ENCODE data around the gene EEFSEC. TPM values are rescaled to one million over a fixed set of nuclear protein-coding genes. Genes with fewer than 3 reads are reported as not detected.

EEFSEC gene
- total RNA-seq, 1 experiment from 2014 or later, result 9.6 TPM

DNA sequence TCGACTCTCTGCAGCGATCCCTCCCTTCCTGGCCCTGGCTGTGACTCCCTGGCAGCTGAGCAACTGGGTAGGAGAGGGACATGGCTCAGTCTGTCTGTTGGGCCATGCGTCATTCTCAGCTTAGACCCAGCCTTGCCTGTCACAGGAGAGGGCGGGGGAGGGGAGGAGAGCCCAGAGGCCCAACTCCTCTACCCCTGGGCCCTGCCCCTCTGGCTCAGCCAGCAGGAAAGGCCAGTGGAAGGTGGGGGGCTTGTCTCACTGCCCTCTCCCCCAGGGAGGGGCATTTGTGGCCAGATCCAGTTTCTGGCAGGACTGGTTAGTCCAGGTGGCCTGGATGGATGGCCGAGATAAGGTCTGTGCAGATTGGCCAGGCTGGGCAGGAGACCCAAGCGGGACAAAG is 281.8 kb downstream of the EEFSEC start:
- H3K4me3 ChIP-seq (ENCODE audit: low read length), result no peak overlapping the region
- peak overlapping the region; percentile 42 for H3K4me2 ChIP-seq (ENCODE audit: low read length)
- ATAC-seq (peak; percentile 70), DNase-seq (peak; percentile 92)
- intact Hi-C loops (cut with micrococcal nuclease), result no loop called here
- H3K4me1 ChIP-seq (ENCODE audit: insufficient read depth, low read length), result peaks cover 42% of the 10 kb centered on the region
- no peaks in the 10 kb centered on the region for H3K27me3 ChIP-seq (ENCODE audit: low read length)
- ChIA-PET CTCF (no interaction called here), POLR2A (ENCODE audit: unreplicated experiment) (no interaction called here)
- BruUV-seq (replicated peaks), result no TSS peak
- no peaks in the 10 kb centered on the region for H4K20me1 ChIP-seq (ENCODE audit: low read length)
- no peak overlapping the region for H2AFZ ChIP-seq (ENCODE audit: low read length)
- H3K27ac ChIP-seq (ENCODE audit: low read length), result peak overlapping the region; percentile 80
- H3K9me2 ChIP-seq (replicated peaks; ENCODE audit: low read length), result no peaks in the 10 kb centered on the region
- no peak overlapping the region for H3K9ac ChIP-seq (ENCODE audit: low read length)
- H3K36me3 ChIP-seq (ENCODE audit: low read depth, low read length), result no peaks in the 10 kb centered on the region
- H3F3A ChIP-seq (ENCODE audit: low read length, unreplicated experiment), result no peaks in the 10 kb centered on the region
- no peaks in the 10 kb centered on the region for H3K9me3 ChIP-seq (ENCODE audit: low read length)
- no peaks in the 10 kb centered on the region for H3K79me2 ChIP-seq (ENCODE audit: low read length)
- no peak for TF ChIP-seq EZH2 (IDR thresholded peaks at IDR 0.05; ENCODE audit: low read length, unreplicated experiment)
- no peak for TF ChIP-seq CTCF (conservative IDR thresholded peaks at IDR 0.05; ENCODE audit: low read depth, low read length)
- no peak for TF ChIP-seq EZH2phosphoT487 (IDR thresholded peaks at IDR 0.05; ENCODE audit: borderline replicate concordance, low read length)

DNA sequence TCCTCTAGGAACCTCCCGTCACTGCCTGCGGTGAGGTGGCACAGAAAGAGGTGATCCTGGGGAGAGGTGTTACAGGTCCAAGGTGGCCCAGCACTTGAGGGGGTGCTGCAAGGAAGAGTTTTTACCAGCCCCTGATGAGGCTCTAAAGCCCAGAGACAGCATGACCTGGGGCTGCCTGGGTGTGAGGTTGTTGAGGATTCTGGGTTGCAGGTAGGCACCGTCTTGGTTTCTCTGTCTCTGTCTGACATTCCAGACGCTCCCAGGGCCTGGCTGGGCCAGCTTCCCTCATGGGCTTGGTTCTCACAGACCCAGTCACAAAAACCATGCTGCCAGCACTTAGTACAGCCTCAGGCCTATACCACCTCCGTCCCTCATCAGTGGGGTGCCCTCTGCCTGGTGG is 282.3 kb downstream of the EEFSEC start:
- Histone ChIP-seq H3K9me3 (ENCODE audit: low read length) (no peaks in the 10 kb centered on the region), H4K20me1 (ENCODE audit: low read length) (no peaks in the 10 kb centered on the region), H3K36me3 (ENCODE audit: low read depth, low read length) (no peaks in the 10 kb centered on the region), H3F3A (ENCODE audit: low read length, unreplicated experiment) (no peaks in the 10 kb centered on the region), H3K4me3 (ENCODE audit: low read length) (0 out of 2 replicates have a peak overlapping the region, but pooled peaks have one; percentile 23), H3K9me2 (replicated peaks; ENCODE audit: low read length) (no peaks in the 10 kb centered on the region), H2AFZ (ENCODE audit: low read length) (no peak overlapping the region), H3K27ac (ENCODE audit: low read length) (peak overlapping the region; percentile 80), H3K9ac (ENCODE audit: low read length) (peak overlapping the region; percentile 39), H3K4me2 (ENCODE audit: low read length) (peak overlapping the region; percentile 42), H3K79me2 (ENCODE audit: low read length) (no peaks in the 10 kb centered on the region), H3K27me3 (ENCODE audit: low read length) (no peaks in the 10 kb centered on the region), H3K4me1 (ENCODE audit: insufficient read depth, low read length) (peaks cover 42% of the 10 kb centered on the region)
- ChIA-PET POLR2A (ENCODE audit: unreplicated experiment) (no interaction called here), CTCF (no interaction called here)
- intact Hi-C loops (cut with micrococcal nuclease), result no loop called here
- no peak for ATAC-seq
- no peak for DNase-seq
- BruUV-seq (replicated peaks), result no TSS peak
- TF ChIP-seq EZH2 (IDR thresholded peaks at IDR 0.05; ENCODE audit: low read length, unreplicated experiment) (no peak), CTCF (conservative IDR thresholded peaks at IDR 0.05; ENCODE audit: low read depth, low read length) (no peak), EZH2phosphoT487 (IDR thresholded peaks at IDR 0.05; ENCODE audit: borderline replicate concordance, low read length) (no peak)

DNA sequence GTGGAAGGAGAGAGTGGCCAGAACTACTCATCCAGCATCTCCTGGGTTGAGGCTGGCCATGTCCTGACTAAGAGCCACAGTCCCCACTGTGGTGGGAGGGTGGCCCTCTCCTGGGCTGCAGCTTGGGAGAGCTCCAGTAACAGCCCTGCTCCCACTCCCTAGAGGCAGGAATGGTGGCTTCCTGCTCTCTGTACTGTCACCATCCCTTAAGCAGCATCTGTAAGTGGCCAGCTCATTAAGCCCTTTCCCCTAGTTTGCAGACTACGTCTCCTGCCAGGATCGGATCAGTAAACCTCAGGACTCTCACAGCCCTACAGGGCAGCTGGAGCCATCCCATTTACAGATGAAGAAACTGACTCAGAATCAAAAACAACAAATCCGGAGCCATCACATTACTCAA is 282.9 kb downstream of the EEFSEC start:
- Histone ChIP-seq H4K20me1 (ENCODE audit: low read length) (no peaks in the 10 kb centered on the region), H3K4me1 (ENCODE audit: insufficient read depth, low read length) (peaks cover 42% of the 10 kb centered on the region), H3K9ac (ENCODE audit: low read length) (peak overlapping the region; percentile 39; the same call in 1 of the 2 replicates), H3K9me2 (replicated peaks; ENCODE audit: low read length) (no peaks in the 10 kb centered on the region), H3K4me3 (ENCODE audit: low read length) (no peak overlapping the region), H2AFZ (ENCODE audit: low read length) (no peak overlapping the region), H3F3A (ENCODE audit: low read length, unreplicated experiment) (no peaks in the 10 kb centered on the region), H3K79me2 (ENCODE audit: low read length) (no peaks in the 10 kb centered on the region), H3K27me3 (ENCODE audit: low read length) (no peaks in the 10 kb centered on the region), H3K36me3 (ENCODE audit: low read depth, low read length) (no peaks in the 10 kb centered on the region), H3K9me3 (ENCODE audit: low read length) (no peaks in the 10 kb centered on the region), H3K4me2 (ENCODE audit: low read length) (peak overlapping the region; percentile 42), H3K27ac (ENCODE audit: low read length) (peak overlapping the region; percentile 80)
- ATAC-seq (no peak), DNase-seq (peak; percentile 60)
- no TSS peak for BruUV-seq (replicated peaks)
- TF ChIP-seq EZH2 (IDR thresholded peaks at IDR 0.05; ENCODE audit: low read length, unreplicated experiment), result no peak
- no peak for TF ChIP-seq EZH2phosphoT487 (IDR thresholded peaks at IDR 0.05; ENCODE audit: borderline replicate concordance, low read length)
- TF ChIP-seq CTCF (conservative IDR thresholded peaks at IDR 0.05; ENCODE audit: low read depth, low read length), result no peak
- CTCF ChIA-PET, result no interaction called here
- intact Hi-C loops (cut with micrococcal nuclease), result no loop called here
- POLR2A ChIA-PET (ENCODE audit: unreplicated experiment), result no interaction called here

All from PC-3 (cell line).